ENCODE results near the gene TMEM59L. TPM values are rescaled to one million over a fixed set of nuclear protein-coding genes. Genes with fewer than 3 reads are reported as not detected.

The TMEM59L gene
- total and polyA plus RNA-seq, 9 of the 15 experiments (the other 6 are each of a cell fraction or from before 2014, with no cell fraction given) = 0.37 TPM; not detected in 8

- H3K4me1 ChIP-seq (replicated peaks in 1 of 2; ENCODE audit: control insufficient read depth in 2 of 2, insufficient read depth in 2 of 2, low read length in 2 of 2) = peaks cover 12 to 38% of the 10 kb centered on the region in 2 experiments; a peak in 4 of 5 replicates
- ATAC-seq = no peak
- peaks cover 7% of the 10 kb centered on the region for H3K9me1 ChIP-seq (ENCODE audit: control insufficient read depth, insufficient read depth, low read length)
- no TSS peak for BruUV-seq (replicated peaks)
- intact Hi-C loops (cut with micrococcal nuclease) = loop anchor here (5.0 kb wide), 2 partner anchors 52 to 87 kb away; partner anchors contain the start of gene ELL
- no peaks in the 10 kb centered on the region for H3K9me3 ChIP-seq (replicated peaks; ENCODE audit: control insufficient read depth, insufficient read depth, low read depth, low read length)
- POLR2A ChIA-PET = interaction anchor here (4.1 to 5.7 kb wide), 2 partner anchors 14 to 16 kb away, joined by 39 to 49 read pairs; partner anchors contain the start of genes KXD1 and REX1BD
- H3K36me3 ChIP-seq (ENCODE audit: control insufficient read depth, insufficient read depth, low read length) = peaks cover 61% of the 10 kb centered on the region
- DNase-seq (ENCODE audit: extremely low read depth in 1 of 4, low spot score in 3 of 4) = no peak
- TF ChIP-seq HDAC2 (IDR thresholded peaks at IDR 0.05) (no peak), L3MBTL2 (IDR thresholded peaks at IDR 0.05) (no peak), RBFOX2 (IDR thresholded peaks at IDR 0.05; ENCODE audit: low read depth, low read length) (peak; percentile 72), KDM5B (IDR thresholded peaks at IDR 0.05; ENCODE audit: insufficient replicate concordance, low read depth, low read length) (no peak), FOXK1 (CRISPR knock-in tag; IDR thresholded peaks at IDR 0.05; ENCODE audit: borderline replicate concordance) (no peak)
- TF ChIP-seq, protein P1, sequence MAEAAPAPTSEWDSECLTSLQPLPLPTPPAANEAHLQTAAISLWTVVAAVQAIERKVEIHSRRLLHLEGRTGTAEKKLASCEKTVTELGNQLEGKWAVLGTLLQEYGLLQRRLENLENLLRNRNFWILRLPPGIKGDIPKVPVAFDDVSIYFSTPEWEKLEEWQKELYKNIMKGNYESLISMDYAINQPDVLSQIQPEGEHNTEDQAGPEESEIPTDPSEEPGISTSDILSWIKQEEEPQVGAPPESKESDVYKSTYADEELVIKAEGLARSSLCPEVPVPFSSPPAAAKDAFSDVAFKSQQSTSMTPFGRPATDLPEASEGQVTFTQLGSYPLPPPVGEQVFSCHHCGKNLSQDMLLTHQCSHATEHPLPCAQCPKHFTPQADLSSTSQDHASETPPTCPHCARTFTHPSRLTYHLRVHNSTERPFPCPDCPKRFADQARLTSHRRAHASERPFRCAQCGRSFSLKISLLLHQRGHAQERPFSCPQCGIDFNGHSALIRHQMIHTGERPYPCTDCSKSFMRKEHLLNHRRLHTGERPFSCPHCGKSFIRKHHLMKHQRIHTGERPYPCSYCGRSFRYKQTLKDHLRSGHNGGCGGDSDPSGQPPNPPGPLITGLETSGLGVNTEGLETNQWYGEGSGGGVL (CRISPR knock-in tag; IDR thresholded peaks at IDR 0.05) = no peak
- CTCF ChIA-PET (ENCODE audit: low intra/inter-chr PET ratio) = interaction anchor here (0.7 kb wide), 1 partner anchor 8 kb away, joined by 4 read pairs; no protein-coding TSS in a partner anchor
- no peak overlapping the region for H3K4me2 ChIP-seq (ENCODE audit: insufficient read depth, low read length)
- H3K4me3 ChIP-seq = no peak overlapping the region
- FAIRE-seq = no peak
- peak overlapping the region in 1 of 2 experiments; percentile 82; a peak in 2 of 4 replicates for H3K9ac ChIP-seq (ENCODE audit: insufficient read depth in 1 of 2, low read depth in 2 of 2, low read length in 2 of 2)
- no peak overlapping the region for H2AFZ ChIP-seq (ENCODE audit: low read depth, low read length)
- no peak overlapping the region for H3K27ac ChIP-seq (ENCODE audit: extremely low read depth, low read depth, low read length)
- in situ Hi-C loops (cut with MboI) = no loop called here
- H4K20me1 ChIP-seq (replicated peaks; ENCODE audit: control insufficient read depth, insufficient read depth, low read length) = peaks cover 14% of the 10 kb centered on the region
- no peaks in the 10 kb centered on the region; a peak in 1 of 5 replicates for H3K27me3 ChIP-seq (ENCODE audit: control insufficient read depth in 2 of 2, insufficient read depth in 2 of 2, low read length in 2 of 2)
- WGBS (ENCODE audit: insufficient coverage, low coverage, missing lambda C conversion rate) = 97% methylated on average over 17 of the region's 18 CpGs
- peaks cover 30% of the 10 kb centered on the region for H3K79me2 ChIP-seq (ENCODE audit: control insufficient read depth, insufficient read depth, low read length)
These were observed 37.9 kb upstream of the TMEM59L start for GRCh38 chr19:18574691-18575291.
